Prostate gland (tissue), 2 donors: ENCODE measurements around the gene OAS2.

Source experiments
- POLR2A ChIP-seq: fragments of 450-650 bp; IDR thresholded peaks from one replicate; pipeline ENCODE4 v1.6.1; 2016; ENCODE audit warnings: antibody characterized with exemption, mild to moderate bottlenecking
- TF ChIP-seq, protein P1 (sequence below), 4 experiments: fragments of 200-600 bp in 2 of 4; fragments of 450-650 bp in 2 of 4; sonication (generic) in 2 of 4; IDR thresholded peaks; 1 replicate in 3 of 4; 2 replicates in 1 of 4; pipeline ENCODE4 v1.5.1; 2016 to 2019; ENCODE audit warnings: antibody characterized with exemption in 4 of 4, mild to moderate bottlenecking in 2 of 4, moderate library complexity in 2 of 4

DNA sequence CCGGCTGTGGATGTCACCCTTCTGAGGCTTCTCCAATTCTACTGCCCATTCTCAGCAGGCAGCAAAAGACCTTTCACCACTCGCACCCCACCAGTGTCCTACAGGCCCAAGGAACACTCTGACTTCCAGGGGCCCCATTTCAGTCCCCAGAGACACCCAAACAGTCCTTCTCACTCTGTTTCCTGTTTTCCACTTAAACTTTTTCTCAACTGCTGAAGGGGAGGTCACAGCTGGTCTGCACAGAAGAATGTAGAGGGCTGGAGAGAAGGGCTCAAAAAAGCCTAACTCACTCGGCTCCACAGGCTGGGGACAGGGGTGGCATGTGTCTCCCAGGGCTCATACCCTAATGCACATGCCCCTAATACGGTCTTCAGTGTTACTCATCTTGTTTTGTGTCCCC lies 74.0 kb downstream of the OAS2 start:
- no peak for TF ChIP-seq POLR2A
- TF ChIP-seq, protein P1, sequence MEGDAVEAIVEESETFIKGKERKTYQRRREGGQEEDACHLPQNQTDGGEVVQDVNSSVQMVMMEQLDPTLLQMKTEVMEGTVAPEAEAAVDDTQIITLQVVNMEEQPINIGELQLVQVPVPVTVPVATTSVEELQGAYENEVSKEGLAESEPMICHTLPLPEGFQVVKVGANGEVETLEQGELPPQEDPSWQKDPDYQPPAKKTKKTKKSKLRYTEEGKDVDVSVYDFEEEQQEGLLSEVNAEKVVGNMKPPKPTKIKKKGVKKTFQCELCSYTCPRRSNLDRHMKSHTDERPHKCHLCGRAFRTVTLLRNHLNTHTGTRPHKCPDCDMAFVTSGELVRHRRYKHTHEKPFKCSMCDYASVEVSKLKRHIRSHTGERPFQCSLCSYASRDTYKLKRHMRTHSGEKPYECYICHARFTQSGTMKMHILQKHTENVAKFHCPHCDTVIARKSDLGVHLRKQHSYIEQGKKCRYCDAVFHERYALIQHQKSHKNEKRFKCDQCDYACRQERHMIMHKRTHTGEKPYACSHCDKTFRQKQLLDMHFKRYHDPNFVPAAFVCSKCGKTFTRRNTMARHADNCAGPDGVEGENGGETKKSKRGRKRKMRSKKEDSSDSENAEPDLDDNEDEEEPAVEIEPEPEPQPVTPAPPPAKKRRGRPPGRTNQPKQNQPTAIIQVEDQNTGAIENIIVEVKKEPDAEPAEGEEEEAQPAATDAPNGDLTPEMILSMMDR (IDR thresholded peaks at IDR 0.05), result no peak
